ENCODE results near the gene ARID1B.

DNA sequence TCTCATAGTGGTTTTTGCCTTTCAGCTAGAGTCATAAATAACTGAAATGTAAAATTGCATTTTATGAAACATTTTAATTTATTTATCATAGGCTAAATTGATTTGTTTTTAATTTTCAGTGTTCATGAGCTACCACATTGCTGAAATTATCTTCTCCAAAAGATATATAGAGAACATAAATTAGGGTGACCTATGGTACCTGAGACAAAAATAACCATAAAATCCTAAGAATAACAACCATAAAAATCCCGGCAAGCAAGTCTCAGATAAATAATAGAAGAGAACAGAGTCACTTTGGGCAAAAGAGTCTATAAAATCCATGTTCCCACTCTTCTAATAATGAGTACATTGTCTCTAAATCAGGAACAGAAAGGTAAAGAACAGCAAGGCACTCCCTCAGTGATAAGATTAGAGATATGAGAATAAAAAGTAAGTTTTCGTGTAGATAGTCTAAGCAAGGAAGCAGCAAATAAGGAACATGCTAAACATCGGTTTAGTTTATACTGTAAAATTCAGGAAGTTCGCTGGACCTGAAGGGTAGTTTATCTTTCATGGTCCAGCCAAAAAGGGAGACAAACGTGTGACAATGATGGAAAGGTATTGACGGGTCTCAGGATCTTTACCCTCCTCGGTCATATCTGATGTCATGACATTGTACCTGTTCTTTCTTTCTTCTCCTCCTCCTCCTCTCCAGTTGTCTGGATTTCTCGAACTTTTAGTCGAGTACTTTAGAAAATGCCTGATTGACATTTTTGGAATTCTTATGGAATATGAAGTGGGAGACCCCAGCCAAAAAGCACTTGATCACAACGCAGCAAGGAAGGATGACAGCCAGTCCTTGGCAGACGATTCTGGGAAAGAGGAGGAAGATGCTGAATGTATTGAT is 428.5 kb downstream of the ARID1B start:
- TF ChIP-seq, protein P1, sequence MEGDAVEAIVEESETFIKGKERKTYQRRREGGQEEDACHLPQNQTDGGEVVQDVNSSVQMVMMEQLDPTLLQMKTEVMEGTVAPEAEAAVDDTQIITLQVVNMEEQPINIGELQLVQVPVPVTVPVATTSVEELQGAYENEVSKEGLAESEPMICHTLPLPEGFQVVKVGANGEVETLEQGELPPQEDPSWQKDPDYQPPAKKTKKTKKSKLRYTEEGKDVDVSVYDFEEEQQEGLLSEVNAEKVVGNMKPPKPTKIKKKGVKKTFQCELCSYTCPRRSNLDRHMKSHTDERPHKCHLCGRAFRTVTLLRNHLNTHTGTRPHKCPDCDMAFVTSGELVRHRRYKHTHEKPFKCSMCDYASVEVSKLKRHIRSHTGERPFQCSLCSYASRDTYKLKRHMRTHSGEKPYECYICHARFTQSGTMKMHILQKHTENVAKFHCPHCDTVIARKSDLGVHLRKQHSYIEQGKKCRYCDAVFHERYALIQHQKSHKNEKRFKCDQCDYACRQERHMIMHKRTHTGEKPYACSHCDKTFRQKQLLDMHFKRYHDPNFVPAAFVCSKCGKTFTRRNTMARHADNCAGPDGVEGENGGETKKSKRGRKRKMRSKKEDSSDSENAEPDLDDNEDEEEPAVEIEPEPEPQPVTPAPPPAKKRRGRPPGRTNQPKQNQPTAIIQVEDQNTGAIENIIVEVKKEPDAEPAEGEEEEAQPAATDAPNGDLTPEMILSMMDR (IDR thresholded peaks at IDR 0.05 in 2 of 3, conservative IDR thresholded peaks at IDR 0.05 in 1 of 3; ENCODE audit: insufficient read depth in 2 of 3, low read depth in 1 of 3, low read length in 3 of 3), result no peak
- TF ChIP-seq ZNF384 (IDR thresholded peaks at IDR 0.05; ENCODE audit: low read depth, low read length), result no peak
- no peak for TF ChIP-seq CREM (IDR thresholded peaks at IDR 0.05; ENCODE audit: low read depth)
- TF ChIP-seq XRCC4 (IDR thresholded peaks at IDR 0.05; ENCODE audit: extremely low read depth, insufficient read depth, insufficient read length), result no peak
- no peak for TF ChIP-seq NCOA1 (IDR thresholded peaks at IDR 0.05; ENCODE audit: low read depth)
- TF ChIP-seq, protein P2, sequence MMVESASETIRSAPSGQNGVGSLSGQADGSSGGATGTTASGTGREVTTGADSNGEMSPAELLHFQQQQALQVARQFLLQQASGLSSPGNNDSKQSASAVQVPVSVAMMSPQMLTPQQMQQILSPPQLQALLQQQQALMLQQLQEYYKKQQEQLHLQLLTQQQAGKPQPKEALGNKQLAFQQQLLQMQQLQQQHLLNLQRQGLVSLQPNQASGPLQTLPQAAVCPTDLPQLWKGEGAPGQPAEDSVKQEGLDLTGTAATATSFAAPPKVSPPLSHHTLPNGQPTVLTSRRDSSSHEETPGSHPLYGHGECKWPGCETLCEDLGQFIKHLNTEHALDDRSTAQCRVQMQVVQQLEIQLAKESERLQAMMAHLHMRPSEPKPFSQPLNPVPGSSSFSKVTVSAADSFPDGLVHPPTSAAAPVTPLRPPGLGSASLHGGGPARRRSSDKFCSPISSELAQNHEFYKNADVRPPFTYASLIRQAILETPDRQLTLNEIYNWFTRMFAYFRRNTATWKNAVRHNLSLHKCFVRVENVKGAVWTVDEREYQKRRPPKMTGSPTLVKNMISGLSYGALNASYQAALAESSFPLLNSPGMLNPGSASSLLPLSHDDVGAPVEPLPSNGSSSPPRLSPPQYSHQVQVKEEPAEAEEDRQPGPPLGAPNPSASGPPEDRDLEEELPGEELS (CRISPR knock-in tag; IDR thresholded peaks at IDR 0.05; ENCODE audit: borderline replicate concordance), result no peak
- no peak for TF ChIP-seq POLR2A (conservative IDR thresholded peaks at IDR 0.05)
- no peak for TF ChIP-seq CHCHD3 (CRISPR knock-in tag; IDR thresholded peaks at IDR 0.05)
- TF ChIP-seq PTRF (tag; IDR thresholded peaks at IDR 0.05), result no peak
- TF ChIP-seq TEAD4 (IDR thresholded peaks at IDR 0.05; ENCODE audit: low read length), result no peak
- no peak for TF ChIP-seq TEAD4 (CRISPR knock-in tag; IDR thresholded peaks at IDR 0.05; ENCODE audit: borderline replicate concordance)
- TF ChIP-seq, protein P3, sequence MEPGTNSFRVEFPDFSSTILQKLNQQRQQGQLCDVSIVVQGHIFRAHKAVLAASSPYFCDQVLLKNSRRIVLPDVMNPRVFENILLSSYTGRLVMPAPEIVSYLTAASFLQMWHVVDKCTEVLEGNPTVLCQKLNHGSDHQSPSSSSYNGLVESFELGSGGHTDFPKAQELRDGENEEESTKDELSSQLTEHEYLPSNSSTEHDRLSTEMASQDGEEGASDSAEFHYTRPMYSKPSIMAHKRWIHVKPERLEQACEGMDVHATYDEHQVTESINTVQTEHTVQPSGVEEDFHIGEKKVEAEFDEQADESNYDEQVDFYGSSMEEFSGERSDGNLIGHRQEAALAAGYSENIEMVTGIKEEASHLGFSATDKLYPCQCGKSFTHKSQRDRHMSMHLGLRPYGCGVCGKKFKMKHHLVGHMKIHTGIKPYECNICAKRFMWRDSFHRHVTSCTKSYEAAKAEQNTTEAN (CRISPR knock-in tag; IDR thresholded peaks at IDR 0.05), result no peak
